Measurements from ENCODE around the gene MYH3. TPM values are rescaled to one million over a fixed set of nuclear protein-coding genes. Genes with fewer than 3 reads are reported as not detected.

The MYH3 gene
- total RNA-seq, 1 experiment from 2014 or later = 1.6 TPM

- DNase-seq (ENCODE audit: low spot score) (no peak), ATAC-seq (no peak)
- no peaks in the 10 kb centered on the region for H3K9me3 Mint-ChIP-seq
- ChIA-PET CTCF (interaction anchor here (0.9 to 11.9 kb wide), 21 partner anchors 10 to 333 kb away, joined by 3 to 198 read pairs (median 4); partner anchors contain the start of genes ADPRM and SCO1), POLR2A (no interaction called here)
- H3K27ac Mint-ChIP-seq = no peak overlapping the region
- TF ChIP-seq ZSCAN18 (CRISPR knock-in tag; IDR thresholded peaks at IDR 0.05) (no peak), NFYB (CRISPR knock-in tag; conservative IDR thresholded peaks at IDR 0.05; ENCODE audit: low read depth) (no peak), CTCF (IDR thresholded peaks at IDR 0.05) (no peak), ZBTB43 (CRISPR knock-in tag; IDR thresholded peaks at IDR 0.05) (no peak)
- no peak overlapping the region for H3K4me3 Mint-ChIP-seq
- H3K4me1 Mint-ChIP-seq = 0 out of 2 replicates have a peak, but pooled peaks cover 3% of the 10 kb centered on the region
- peaks cover 2% of the 10 kb centered on the region; the same call in 1 of the 2 replicates for H3K36me3 Mint-ChIP-seq
- H3K27me3 Mint-ChIP-seq (ENCODE audit: low read depth) = no peaks in the 10 kb centered on the region
Measured at GRCh38 chr17:10629706-10630105, 27.4 kb downstream of the MYH3 start.

GRCh38 chr17:10628756-10629155, 28.4 kb downstream of the MYH3 start:
- Mint-ChIP-seq H3K36me3 (peaks cover 2% of the 10 kb centered on the region; the same call in 1 of the 2 replicates), H3K4me3 (no peak overlapping the region), H3K9me3 (no peaks in the 10 kb centered on the region), H3K4me1 (0 out of 2 replicates have a peak, but pooled peaks cover 3% of the 10 kb centered on the region), H3K27ac (no peak overlapping the region), H3K27me3 (ENCODE audit: low read depth) (no peaks in the 10 kb centered on the region)
- ATAC-seq = peak; percentile 88
- POLR2A ChIA-PET = interaction anchor here (1.0 kb wide), 1 partner anchor 18 kb away, joined by 3 read pairs; no protein-coding TSS in a partner anchor
- CTCF ChIA-PET = interaction anchor here (0.6 to 11.9 kb wide), 70 partner anchors 10 to 1057 kb away, joined by 3 to 198 read pairs (median 4); partner anchors contain the start of genes ADPRM, MYH2, SCO1 and TMEM220
- peak; percentile 66 for DNase-seq (ENCODE audit: low spot score)
- TF ChIP-seq SMAD3 (CRISPR knock-in tag; IDR thresholded peaks at IDR 0.05; ENCODE audit: borderline replicate concordance) (no peak), CTCF (IDR thresholded peaks at IDR 0.05) (peak; percentile 76)

GRCh38 chr17:10626390-10626789, 30.7 kb downstream of the MYH3 start:
- H3K27me3 Mint-ChIP-seq (ENCODE audit: low read depth) = no peaks in the 10 kb centered on the region
- H3K36me3 Mint-ChIP-seq = peaks cover 2% of the 10 kb centered on the region; the same call in 1 of the 2 replicates
- H3K4me1 Mint-ChIP-seq = 0 out of 2 replicates have a peak, but pooled peaks cover 3% of the 10 kb centered on the region
- POLR2A ChIA-PET = no interaction called here
- no peaks in the 10 kb centered on the region for H3K9me3 Mint-ChIP-seq
- ATAC-seq (no peak), DNase-seq (ENCODE audit: low spot score) (no peak)
- no peak overlapping the region for H3K27ac Mint-ChIP-seq
- CTCF ChIA-PET = interaction anchor here (0.8 to 11.9 kb wide), 4 partner anchors 9 to 330 kb away, joined by 3 to 198 read pairs (median 4); no protein-coding TSS in a partner anchor
- H3K4me3 Mint-ChIP-seq = no peak overlapping the region
- TF ChIP-seq TCF7 (CRISPR knock-in tag; IDR thresholded peaks at IDR 0.05; ENCODE audit: low read depth) (no peak), E2F1 (CRISPR knock-in tag; IDR thresholded peaks at IDR 0.05) (no peak), ZNF263 (CRISPR knock-in tag; IDR thresholded peaks at IDR 0.05; ENCODE audit: low read depth) (no peak), GABPB1 (CRISPR knock-in tag; IDR thresholded peaks at IDR 0.05) (no peak), PREB (CRISPR knock-in tag; IDR thresholded peaks at IDR 0.05; ENCODE audit: borderline replicate concordance) (no peak), FOXP4 (CRISPR knock-in tag; IDR thresholded peaks at IDR 0.05) (no peak), CREM (CRISPR knock-in tag; IDR thresholded peaks at IDR 0.05) (no peak), CDX4 (CRISPR knock-in tag; IDR thresholded peaks at IDR 0.05; ENCODE audit: borderline replicate concordance) (no peak), RELA (CRISPR knock-in tag; IDR thresholded peaks at IDR 0.05; ENCODE audit: borderline replicate concordance) (no peak), NR3C1 (CRISPR knock-in tag; conservative IDR thresholded peaks at IDR 0.05; ENCODE audit: low read depth) (no peak), JAZF1 (CRISPR knock-in tag; IDR thresholded peaks at IDR 0.05) (no peak), ZNF121 (CRISPR knock-in tag; IDR thresholded peaks at IDR 0.05) (no peak), ETV6 (CRISPR knock-in tag; IDR thresholded peaks at IDR 0.05) (no peak), KAT7 (CRISPR knock-in tag; IDR thresholded peaks at IDR 0.05; ENCODE audit: borderline replicate concordance) (no peak)

Measured in WTC11 (cell line).